IMR-90 (cell line): ENCODE measurements around the gene FOXK2. TPM values are rescaled to one million over a fixed set of nuclear protein-coding genes. Genes with fewer than 3 reads are reported as not detected.

Experiments
- ATAC-seq: fragments of 200-7000 bp; cut with Tn5 transposase; 2 replicates; pipeline ENCODE4 v1.9.1; 2020; ENCODE audit warnings: low read depth, mild to moderate bottlenecking, moderate library complexity
- BruUV-seq: library from RNA; stranded (reverse); fragments of 400-500 nt; replicated peaks from 2 replicates; lab custom pipeline; 2021; lab: Mats Ljungman, UMichigan
- CTCF ChIA-PET: fragments of 300-600 bp; formaldehyde crosslinking; extraction: SDS; loops from one replicate; lab custom pipeline; 2021; ENCODE audit warnings: antibody characterized with exemption; lab: Yijun Ruan, JAX
- POLR2A ChIA-PET: fragments of 300-600 bp; sonication (Branson Sonifier 250); formaldehyde crosslinking; loops from one replicate; lab custom pipeline; 2022; ENCODE audit warnings: antibody characterized with exemption; ENCODE audit not compliant: unreplicated experiment; lab: Charles Lee
- DNase-seq: peaks from one replicate; pipeline ENCODE4 v3.0.0; 2013
- H2AFZ ChIP-seq: replicated peaks from 2 replicates; pipeline ENCODE3; 2013; ENCODE audit warnings: low read length, mild to moderate bottlenecking; ENCODE audit not compliant: poor library complexity
- H2AK5ac ChIP-seq: 2 replicates; pipeline ENCODE4 v1.6.1; 2013; ENCODE audit warnings: low read depth, low read length, inconsistent platforms
- H2AK9ac ChIP-seq: replicated peaks from 2 replicates; pipeline ENCODE3; 2013; ENCODE audit warnings: mild to moderate bottlenecking, low read depth, low read length, moderate library complexity; ENCODE audit not compliant: poor library complexity
- H2BK120ac ChIP-seq: 2 replicates; pipeline ENCODE4 v1.6.1; 2013; ENCODE audit warnings: low read depth, low read length, inconsistent platforms
- H2BK15ac ChIP-seq: 3 replicates; pipeline ENCODE4 v1.6.1; 2013; ENCODE audit warnings: low read depth, low read length, inconsistent platforms
- H2BK20ac ChIP-seq: 2 replicates; pipeline ENCODE4 v1.6.1; 2013; ENCODE audit warnings: low read depth, mild to moderate bottlenecking, inconsistent platforms, low read length, moderate library complexity
- H2BK5ac ChIP-seq: 2 replicates; pipeline ENCODE4 v1.6.1; 2013; ENCODE audit warnings: mild to moderate bottlenecking, low read depth, low read length, inconsistent platforms; ENCODE audit not compliant: poor library complexity, severe bottlenecking
- H3K14ac ChIP-seq: replicated peaks from 2 replicates; pipeline ENCODE4 v1.6.1; 2013; ENCODE audit warnings: low read depth, low read length, inconsistent platforms
- H3K18ac ChIP-seq: 2 replicates; pipeline ENCODE4 v1.6.1; 2013; ENCODE audit warnings: low read depth, low read length, control low read depth
- H3K23ac ChIP-seq: 2 replicates; pipeline ENCODE4 v1.6.1; 2013; ENCODE audit warnings: low read depth, low read length, inconsistent platforms
- H3K27ac ChIP-seq: 2 replicates; pipeline ENCODE4 v1.5.1; 2013; ENCODE audit warnings: mild to moderate bottlenecking, control low read depth, low read length; ENCODE audit not compliant: insufficient read depth
- H3K27me3 ChIP-seq: 2 replicates; pipeline ENCODE4 v1.6.1; 2013; ENCODE audit warnings: low read length; ENCODE audit not compliant: control insufficient read depth, insufficient read depth
- H3K36me3 ChIP-seq: 2 replicates; pipeline ENCODE4 v1.6.1; 2013; ENCODE audit warnings: low read length, mixed read lengths; ENCODE audit not compliant: control insufficient read depth, insufficient read depth
- H3K4ac ChIP-seq: 2 replicates; pipeline ENCODE4 v1.6.1; 2013; ENCODE audit warnings: low read depth, low read length, inconsistent platforms
- H3K4me1 ChIP-seq: 2 replicates; pipeline ENCODE4 v1.6.1; 2013; ENCODE audit warnings: low read length, mixed read lengths; ENCODE audit not compliant: control insufficient read depth, insufficient read depth
- H3K4me2 ChIP-seq: 2 replicates; pipeline ENCODE4 v1.6.1; 2013; ENCODE audit warnings: low read depth, mild to moderate bottlenecking, control low read depth, low read length, moderate library complexity
- H3K4me3 ChIP-seq: 2 replicates; pipeline ENCODE4 v1.5.1; 2013; ENCODE audit warnings: low read depth, mild to moderate bottlenecking, control low read depth, low read length, moderate library complexity; ENCODE audit not compliant: insufficient read depth
- H3K56ac ChIP-seq: 2 replicates; pipeline ENCODE4 v1.6.1; 2013; ENCODE audit warnings: low read length, inconsistent platforms; ENCODE audit not compliant: insufficient read depth; ENCODE audit errors: extremely low read depth
- H3K79me1 ChIP-seq, 2 experiments: 2 replicates each; pipeline ENCODE4 v1.6.1; 2013; ENCODE audit warnings: low read length in 2 of 2, inconsistent platforms in 1 of 2, low read depth in 1 of 2
- H3K9ac ChIP-seq: 2 replicates; pipeline ENCODE4 v1.6.1; 2013; ENCODE audit warnings: low read depth, low read length, control low read depth
- H3K9me1 ChIP-seq: 2 replicates; pipeline ENCODE4 v1.6.1; 2013; ENCODE audit warnings: low read length, inconsistent platforms; ENCODE audit not compliant: insufficient read depth
- H3K9me3 ChIP-seq: 2 replicates; pipeline ENCODE4 v1.6.1; 2013; ENCODE audit warnings: low read length; ENCODE audit not compliant: control insufficient read depth, insufficient read depth
- H4K20me1 ChIP-seq: 2 replicates; pipeline ENCODE4 v1.6.1; 2013; ENCODE audit warnings: low read length, inconsistent platforms; ENCODE audit not compliant: insufficient read depth
- H4K5ac ChIP-seq: 2 replicates; pipeline ENCODE4 v1.6.1; 2013; ENCODE audit warnings: mild to moderate bottlenecking, low read depth, low read length, control low read depth
- H4K8ac ChIP-seq, 2 experiments: 2 replicates each; pipeline ENCODE4 v1.6.1; 2013; ENCODE audit warnings: low read depth in 2 of 2, low read length in 2 of 2, control low read depth in 1 of 2, inconsistent platforms in 1 of 2
- H4K91ac ChIP-seq: 2 replicates; pipeline ENCODE4 v1.6.1; 2013; ENCODE audit warnings: low read depth, low read length, inconsistent platforms; ENCODE audit not compliant: insufficient read depth
- BHLHE40 ChIP-seq: fragments of 150-350 bp; IDR thresholded peaks from 2 replicates; pipeline ENCODE4 v1.6.1; 2016; ENCODE audit warnings: mild to moderate bottlenecking, low read depth, low read length
- FOS ChIP-seq: fragments of 150-350 bp; IDR thresholded peaks from 2 replicates; pipeline ENCODE4 v1.6.1; 2016; ENCODE audit warnings: low read depth, low read length
- MAFK ChIP-seq: IDR thresholded peaks from 2 replicates; pipeline ENCODE4 v1.6.1; 2012; ENCODE audit warnings: low read depth, low read length, improper control_type of control experiment
- NFE2L2 ChIP-seq: fragments of 150-350 bp; IDR thresholded peaks from 2 replicates; pipeline ENCODE4 v1.6.1; 2016; ENCODE audit warnings: low read depth, mild to moderate bottlenecking, low read length
- RFX5 ChIP-seq: IDR thresholded peaks from 2 replicates; pipeline ENCODE4 v1.8.0; 2012; ENCODE audit warnings: low read depth, mild to moderate bottlenecking, low read length, moderate library complexity
- WGBS, 2 experiments: methylation state at CpG; one replicate each; pipeline versions ENCODE4 v1.1.5 to v1.1.7; 2013; ENCODE audit warnings: missing lambda C conversion rate in 2 of 2; ENCODE audit not compliant: insufficient read length in 1 of 2; ENCODE audit errors: extremely low coverage in 2 of 2; 5-methylcytosine and 5-hydroxymethylcytosine counted together
- dilution Hi-C: fragments of 300-500 bp; cut with HindIII; formaldehyde crosslinking; loops from one replicate; pipeline ENCODE4 v1.14.3; 2018; ENCODE audit warnings: low sequenced_read_pairs; ENCODE audit not compliant: unreplicated experiment
- in situ Hi-C: fragments of 300-500 bp; cut with MboI; formaldehyde crosslinking; loops from 3 replicates; pipeline ENCODE4 v1.14.3; 2019; ENCODE audit warnings: low sequenced_read_pairs, inconsistent platforms, mixed read lengths
- intact Hi-C: fragments of 100-400 bp; cut with micrococcal nuclease; formaldehyde crosslinking; loops from 2 replicates; pipeline ENCODE4 v1.10.0; 2022
- polyA plus RNA-seq, 3 experiments: library from polyadenylated mRNA; depleted of rRNA; stranded (reverse); fragments of >200 nt; gene quantifications; 2 replicates each; pipeline ENCODE4 v1.2.3, GENCODE V29; 2012; ENCODE audit warnings: low replicate concordance in 1 of 3
- total RNA-seq: library from RNA; depleted of rRNA; stranded (reverse); fragments of >200 nt; gene quantifications from 2 replicates; pipeline ENCODE4 v1.2.3, GENCODE V29; 2012
- TF ChIP-seq, protein P1 (sequence below): conservative IDR thresholded peaks from 2 replicates; pipeline ENCODE4 v1.5.1; 2012; ENCODE audit warnings: mild to moderate bottlenecking, low read depth, low read length, improper control_type of control experiment

Gene FOXK2
- total and polyA plus RNA-seq, 2 of the 4 experiments (the other 2 are of a cell fraction) = 12.5 to 20.0 TPM

DNA sequence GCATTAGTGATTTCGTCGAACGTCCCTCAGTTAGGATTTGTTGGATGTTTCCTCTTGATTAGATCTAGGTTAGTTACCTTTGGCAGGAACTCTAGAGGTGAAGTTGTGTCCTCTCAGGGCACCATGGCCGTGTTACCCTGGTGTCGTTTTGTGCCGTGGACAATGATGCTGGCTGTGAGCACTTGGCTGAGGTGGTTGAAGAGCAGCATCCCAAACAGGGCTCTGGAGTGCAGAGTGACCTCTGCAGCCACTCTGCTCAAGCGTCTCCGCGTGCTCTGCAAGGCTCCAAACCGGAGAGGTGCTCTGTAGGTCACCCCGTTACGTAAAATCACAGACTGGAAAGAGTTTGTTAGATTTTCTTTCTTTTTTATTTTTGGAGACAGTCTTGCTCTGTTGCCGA is 33.0 kb downstream of the FOXK2 start:
- DNase-seq (no peak), ATAC-seq (no peak)
- Histone ChIP-seq H2BK5ac (no peak overlapping the region), H4K5ac (no peak overlapping the region), H3K4me2 (no peak overlapping the region), H3K9me1 (peaks cover 10% of the 10 kb centered on the region), H3K56ac (no peak overlapping the region), H3K9me3 (no peaks in the 10 kb centered on the region), H2BK20ac (no peak overlapping the region), H3K14ac (no peak overlapping the region), H4K8ac (no peak overlapping the region), H2BK15ac (no peak overlapping the region), H2AK5ac (no peak overlapping the region), H2AFZ (no peak overlapping the region), H3K9ac (no peak overlapping the region), H3K18ac (no peak overlapping the region), H2BK120ac (no peak overlapping the region), H3K23ac (no peak overlapping the region), H3K4ac (no peak overlapping the region), H3K27me3 (no peaks in the 10 kb centered on the region), H4K20me1 (peaks cover 86% of the 10 kb centered on the region), H3K4me3 (no peak overlapping the region), H4K91ac (no peak overlapping the region), H3K4me1 (peaks cover 4% of the 10 kb centered on the region), H3K79me1 (peaks cover 25 to 75% of the 10 kb centered on the region in 2 experiments), H3K36me3 (peaks cover 1% of the 10 kb centered on the region; the same call in 1 of the 2 replicates), H3K27ac (no peak overlapping the region), H2AK9ac (no peak overlapping the region)
- intact Hi-C loops = loop anchor here (1.0 to 5.0 kb wide), 3 partner anchors 60 to 200 kb away; partner anchors contain the start of gene NARF
- ChIA-PET POLR2A (no interaction called here), CTCF (no interaction called here)
- dilution Hi-C loops = no loop called here
- TF ChIP-seq MAFK (no peak), RFX5 (no peak), NFE2L2 (no peak), BHLHE40 (no peak), FOS (no peak)
- TF ChIP-seq, protein P1, sequence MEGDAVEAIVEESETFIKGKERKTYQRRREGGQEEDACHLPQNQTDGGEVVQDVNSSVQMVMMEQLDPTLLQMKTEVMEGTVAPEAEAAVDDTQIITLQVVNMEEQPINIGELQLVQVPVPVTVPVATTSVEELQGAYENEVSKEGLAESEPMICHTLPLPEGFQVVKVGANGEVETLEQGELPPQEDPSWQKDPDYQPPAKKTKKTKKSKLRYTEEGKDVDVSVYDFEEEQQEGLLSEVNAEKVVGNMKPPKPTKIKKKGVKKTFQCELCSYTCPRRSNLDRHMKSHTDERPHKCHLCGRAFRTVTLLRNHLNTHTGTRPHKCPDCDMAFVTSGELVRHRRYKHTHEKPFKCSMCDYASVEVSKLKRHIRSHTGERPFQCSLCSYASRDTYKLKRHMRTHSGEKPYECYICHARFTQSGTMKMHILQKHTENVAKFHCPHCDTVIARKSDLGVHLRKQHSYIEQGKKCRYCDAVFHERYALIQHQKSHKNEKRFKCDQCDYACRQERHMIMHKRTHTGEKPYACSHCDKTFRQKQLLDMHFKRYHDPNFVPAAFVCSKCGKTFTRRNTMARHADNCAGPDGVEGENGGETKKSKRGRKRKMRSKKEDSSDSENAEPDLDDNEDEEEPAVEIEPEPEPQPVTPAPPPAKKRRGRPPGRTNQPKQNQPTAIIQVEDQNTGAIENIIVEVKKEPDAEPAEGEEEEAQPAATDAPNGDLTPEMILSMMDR = no peak
- WGBS, 2 experiments = 84% methylated on average over 6 of the region's 13 CpGs; no CpG with 5 or more reads in 1 of the 2 experiments
- in situ Hi-C loops = loop anchor here (10.0 kb wide), 1 partner anchor 198 kb away; the partner anchor contains the start of gene TEX19
- no TSS peak for BruUV-seq
